MM.1S (cell line): Measurements from ENCODE around the gene TMEM187.

Experiments
- DNase-seq: peaks from one replicate; pipeline ENCODE4 v3.0.0-alpha.2; 2015
- H2AFZ ChIP-seq: fragments of 300-600 bp; sonication (generic); 2 replicates; pipeline ENCODE4 v1.6.0; 2016; ENCODE audit warnings: antibody characterized with exemption, low read length
- H3F3A ChIP-seq: fragments of 300-600 bp; sonication (generic); 2 replicates; pipeline ENCODE4 v1.6.1; 2016; ENCODE audit warnings: mild to moderate bottlenecking, antibody characterized with exemption, low read length, moderate library complexity, mixed read lengths; ENCODE audit not compliant: insufficient read depth
- H3K27ac ChIP-seq: fragments of 300-600 bp; sonication (generic); 2 replicates; pipeline ENCODE4 v1.5.1; 2016; ENCODE audit warnings: mild to moderate bottlenecking, low read length
- H3K27me3 ChIP-seq: fragments of 300-600 bp; sonication (generic); replicated peaks from 2 replicates; pipeline ENCODE4 v1.6.0; 2016; ENCODE audit warnings: low read length; ENCODE audit not compliant: insufficient read depth
- H3K36me3 ChIP-seq: fragments of 300-600 bp; sonication (generic); replicated peaks from 2 replicates; pipeline ENCODE4 v1.6.1; 2016; ENCODE audit warnings: mild to moderate bottlenecking, low read length, mixed read lengths; ENCODE audit not compliant: insufficient read depth
- H3K4me1 ChIP-seq: fragments of 300-600 bp; sonication (generic); 2 replicates; pipeline ENCODE4 v1.6.1; 2016; ENCODE audit warnings: low read length, mixed read lengths
- H3K4me2 ChIP-seq: fragments of 300-600 bp; sonication (generic); 2 replicates; pipeline ENCODE4 v1.6.0; 2016; ENCODE audit warnings: low read depth, low read length
- H3K4me3 ChIP-seq: fragments of 300-600 bp; sonication (generic); 2 replicates; pipeline ENCODE4 v1.5.1; 2016; ENCODE audit warnings: low read length, mixed read lengths
- H3K79me2 ChIP-seq: fragments of 300-600 bp; sonication (generic); 2 replicates; pipeline ENCODE4 v1.6.1; 2016; ENCODE audit warnings: mixed run types, low read length, mixed read lengths
- H3K9ac ChIP-seq: fragments of 300-600 bp; sonication (generic); 2 replicates; pipeline ENCODE4 v1.6.1; 2016; ENCODE audit warnings: low read length, mixed read lengths
- H3K9me2 ChIP-seq: fragments of 300-600 bp; sonication (generic); replicated peaks from 2 replicates; pipeline ENCODE4 v1.6.1; 2016; ENCODE audit warnings: mild to moderate bottlenecking, low read length, mixed read lengths; ENCODE audit not compliant: insufficient read depth
- H3K9me3 ChIP-seq: fragments of 300-600 bp; sonication (generic); replicated peaks from 2 replicates; pipeline ENCODE4 v1.6.1; 2016; ENCODE audit warnings: mild to moderate bottlenecking, low read length, mixed read lengths; ENCODE audit not compliant: insufficient read depth
- H4K20me1 ChIP-seq: fragments of 300-600 bp; sonication (generic); 2 replicates; pipeline ENCODE4 v1.6.1; 2016; ENCODE audit warnings: mild to moderate bottlenecking, low read length, moderate library complexity, mixed read lengths; ENCODE audit not compliant: insufficient read depth
- CTCF ChIP-seq: fragments of 300-600 bp; sonication (generic); IDR thresholded peaks from 2 replicates; pipeline ENCODE4 v1.5.1; 2016; ENCODE audit warnings: antibody characterized with exemption, low read length, mixed read lengths
- EZH2 ChIP-seq: fragments of 300-600 bp; sonication (generic); optimal IDR thresholded peaks from 2 replicates; pipeline ENCODE3; 2017; ENCODE audit warnings: low read depth, mild to moderate bottlenecking, antibody characterized with exemption, low read length, mixed read lengths
- EZH2phosphoT487 ChIP-seq: fragments of 300-600 bp; sonication (generic); IDR thresholded peaks from 2 replicates; pipeline ENCODE4 v1.6.1; 2018; ENCODE audit warnings: antibody characterized with exemption, low read length

The TMEM187 gene

GRCh38 chrX:153969125-153969903 is 3.2 kb upstream of the TMEM187 start:
- H3F3A ChIP-seq: peaks cover 36% of the 10 kb centered on the region
- H3K79me2 ChIP-seq: peaks cover 78% of the 10 kb centered on the region
- no peaks in the 10 kb centered on the region for H3K9me3 ChIP-seq
- peak overlapping the region; percentile 94 for H3K4me3 ChIP-seq
- no peak for DNase-seq
- peak overlapping the region; percentile 88 for H3K4me2 ChIP-seq
- TF ChIP-seq EZH2 (no peak), CTCF (no peak), EZH2phosphoT487 (no peak)
- peak overlapping the region; percentile 69; the same call in 1 of the 2 replicates for H3K27ac ChIP-seq
- peaks cover 23% of the 10 kb centered on the region for H4K20me1 ChIP-seq
- H3K4me1 ChIP-seq: peaks cover 21% of the 10 kb centered on the region
- no peaks in the 10 kb centered on the region for H3K9me2 ChIP-seq
- H3K36me3 ChIP-seq: no peaks in the 10 kb centered on the region
- H3K27me3 ChIP-seq: no peaks in the 10 kb centered on the region
- H3K9ac ChIP-seq: peak overlapping the region; percentile 60
- H2AFZ ChIP-seq: no peak overlapping the region

GRCh38 chrX:153969904-153970356 is 2.6 kb upstream of the TMEM187 start:
- peaks cover 36% of the 10 kb centered on the region for H3F3A ChIP-seq
- DNase-seq: no peak
- H3K27ac ChIP-seq: peak overlapping the region; percentile 69; the same call in 1 of the 2 replicates
- H3K79me2 ChIP-seq: peaks cover 75% of the 10 kb centered on the region
- peaks cover 21% of the 10 kb centered on the region for H3K4me1 ChIP-seq
- peak overlapping the region; percentile 60; the same call in 1 of the 2 replicates for H3K9ac ChIP-seq
- peak overlapping the region; percentile 88 for H3K4me2 ChIP-seq
- TF ChIP-seq CTCF (no peak), EZH2 (no peak), EZH2phosphoT487 (no peak)
- H4K20me1 ChIP-seq: peaks cover 23% of the 10 kb centered on the region
- no peaks in the 10 kb centered on the region for H3K36me3 ChIP-seq
- H3K27me3 ChIP-seq: no peaks in the 10 kb centered on the region
- no peak overlapping the region for H2AFZ ChIP-seq
- no peaks in the 10 kb centered on the region for H3K9me2 ChIP-seq
- no peaks in the 10 kb centered on the region for H3K9me3 ChIP-seq
- H3K4me3 ChIP-seq: peak overlapping the region; percentile 94

GRCh38 chrX:153970357-153971123 is 2.0 kb upstream of the TMEM187 start:
- H3K4me3 ChIP-seq: peak overlapping the region; percentile 94
- peak overlapping the region; percentile 55 for H3K4me2 ChIP-seq
- H3K9me2 ChIP-seq: no peaks in the 10 kb centered on the region
- peak overlapping the region; percentile 99 for H3K27ac ChIP-seq
- no peaks in the 10 kb centered on the region for H3K9me3 ChIP-seq
- no peak for TF ChIP-seq EZH2
- no peak for TF ChIP-seq EZH2phosphoT487
- no peak for TF ChIP-seq CTCF
- no peak overlapping the region for H2AFZ ChIP-seq
- peaks cover 36% of the 10 kb centered on the region for H3F3A ChIP-seq
- H4K20me1 ChIP-seq: peaks cover 19% of the 10 kb centered on the region; the same call in 1 of the 2 replicates
- H3K27me3 ChIP-seq: no peaks in the 10 kb centered on the region
- no peaks in the 10 kb centered on the region for H3K36me3 ChIP-seq
- peaks cover 69% of the 10 kb centered on the region for H3K79me2 ChIP-seq
- peak overlapping the region; percentile 100 for H3K9ac ChIP-seq
- H3K4me1 ChIP-seq: peaks cover 21% of the 10 kb centered on the region
- peak; percentile 37 for DNase-seq
